HL-60 (cell line): ENCODE measurements around the gene FCAMR.

Experiments used
- GABPA ChIP-seq: IDR thresholded peaks from 2 replicates; pipeline ENCODE4 v1.6.1; 2012; ENCODE audit warnings: low read depth
- POLR2AphosphoS5 ChIP-seq: IDR thresholded peaks from 2 replicates; pipeline ENCODE4 v1.6.1; 2012; ENCODE audit warnings: low read depth
- SPI1 ChIP-seq: IDR thresholded peaks from 2 replicates; pipeline ENCODE4 v1.6.1; 2012; ENCODE audit warnings: low read depth, mild to moderate bottlenecking, borderline replicate concordance
- TF ChIP-seq, protein P1 (sequence below): IDR thresholded peaks from one replicate; pipeline ENCODE4 v1.5.1; 2011; ENCODE audit warnings: low read length, control low read depth, inconsistent platforms; ENCODE audit not compliant: insufficient read depth
- TF ChIP-seq, protein P2 (sequence below): IDR thresholded peaks from 2 replicates; pipeline ENCODE4 v1.6.1; 2012; ENCODE audit warnings: low read depth; ENCODE audit not compliant: insufficient replicate concordance

DNA sequence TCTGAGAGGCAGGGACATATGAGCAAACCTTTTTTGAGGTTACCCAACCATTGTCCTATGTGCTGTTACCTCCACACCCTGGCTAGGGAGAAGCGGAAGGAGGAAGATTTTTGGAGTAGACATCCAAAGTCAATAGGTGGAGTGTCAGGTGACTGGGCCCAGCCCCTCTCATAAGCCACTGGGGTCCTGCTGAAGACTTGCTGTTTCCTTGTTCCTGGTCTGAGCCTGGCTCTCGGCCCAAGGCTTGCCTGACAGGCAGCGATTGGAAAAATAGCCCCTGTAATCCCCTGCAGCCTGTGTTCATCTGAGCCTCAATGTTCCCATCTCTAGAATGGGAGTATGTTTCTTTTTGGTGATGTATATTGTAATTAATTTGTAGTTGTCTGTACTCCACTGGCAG is 17.1 kb downstream of the FCAMR start:
- TF ChIP-seq, protein P1, sequence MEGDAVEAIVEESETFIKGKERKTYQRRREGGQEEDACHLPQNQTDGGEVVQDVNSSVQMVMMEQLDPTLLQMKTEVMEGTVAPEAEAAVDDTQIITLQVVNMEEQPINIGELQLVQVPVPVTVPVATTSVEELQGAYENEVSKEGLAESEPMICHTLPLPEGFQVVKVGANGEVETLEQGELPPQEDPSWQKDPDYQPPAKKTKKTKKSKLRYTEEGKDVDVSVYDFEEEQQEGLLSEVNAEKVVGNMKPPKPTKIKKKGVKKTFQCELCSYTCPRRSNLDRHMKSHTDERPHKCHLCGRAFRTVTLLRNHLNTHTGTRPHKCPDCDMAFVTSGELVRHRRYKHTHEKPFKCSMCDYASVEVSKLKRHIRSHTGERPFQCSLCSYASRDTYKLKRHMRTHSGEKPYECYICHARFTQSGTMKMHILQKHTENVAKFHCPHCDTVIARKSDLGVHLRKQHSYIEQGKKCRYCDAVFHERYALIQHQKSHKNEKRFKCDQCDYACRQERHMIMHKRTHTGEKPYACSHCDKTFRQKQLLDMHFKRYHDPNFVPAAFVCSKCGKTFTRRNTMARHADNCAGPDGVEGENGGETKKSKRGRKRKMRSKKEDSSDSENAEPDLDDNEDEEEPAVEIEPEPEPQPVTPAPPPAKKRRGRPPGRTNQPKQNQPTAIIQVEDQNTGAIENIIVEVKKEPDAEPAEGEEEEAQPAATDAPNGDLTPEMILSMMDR = no peak
- TF ChIP-seq POLR2AphosphoS5 (no peak), SPI1 (no peak), GABPA (no peak)
- TF ChIP-seq, protein P2, sequence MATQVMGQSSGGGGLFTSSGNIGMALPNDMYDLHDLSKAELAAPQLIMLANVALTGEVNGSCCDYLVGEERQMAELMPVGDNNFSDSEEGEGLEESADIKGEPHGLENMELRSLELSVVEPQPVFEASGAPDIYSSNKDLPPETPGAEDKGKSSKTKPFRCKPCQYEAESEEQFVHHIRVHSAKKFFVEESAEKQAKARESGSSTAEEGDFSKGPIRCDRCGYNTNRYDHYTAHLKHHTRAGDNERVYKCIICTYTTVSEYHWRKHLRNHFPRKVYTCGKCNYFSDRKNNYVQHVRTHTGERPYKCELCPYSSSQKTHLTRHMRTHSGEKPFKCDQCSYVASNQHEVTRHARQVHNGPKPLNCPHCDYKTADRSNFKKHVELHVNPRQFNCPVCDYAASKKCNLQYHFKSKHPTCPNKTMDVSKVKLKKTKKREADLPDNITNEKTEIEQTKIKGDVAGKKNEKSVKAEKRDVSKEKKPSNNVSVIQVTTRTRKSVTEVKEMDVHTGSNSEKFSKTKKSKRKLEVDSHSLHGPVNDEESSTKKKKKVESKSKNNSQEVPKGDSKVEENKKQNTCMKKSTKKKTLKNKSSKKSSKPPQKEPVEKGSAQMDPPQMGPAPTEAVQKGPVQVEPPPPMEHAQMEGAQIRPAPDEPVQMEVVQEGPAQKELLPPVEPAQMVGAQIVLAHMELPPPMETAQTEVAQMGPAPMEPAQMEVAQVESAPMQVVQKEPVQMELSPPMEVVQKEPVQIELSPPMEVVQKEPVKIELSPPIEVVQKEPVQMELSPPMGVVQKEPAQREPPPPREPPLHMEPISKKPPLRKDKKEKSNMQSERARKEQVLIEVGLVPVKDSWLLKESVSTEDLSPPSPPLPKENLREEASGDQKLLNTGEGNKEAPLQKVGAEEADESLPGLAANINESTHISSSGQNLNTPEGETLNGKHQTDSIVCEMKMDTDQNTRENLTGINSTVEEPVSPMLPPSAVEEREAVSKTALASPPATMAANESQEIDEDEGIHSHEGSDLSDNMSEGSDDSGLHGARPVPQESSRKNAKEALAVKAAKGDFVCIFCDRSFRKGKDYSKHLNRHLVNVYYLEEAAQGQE = no peak
